DND-41 (cell line): Measurements from ENCODE around the gene TSEN2.

Experiments used
- EZH2 ChIP-seq: IDR thresholded peaks from 3 replicates; pipeline ENCODE4 v1.6.1; 2012; ENCODE audit warnings: borderline replicate concordance, low read depth, mild to moderate bottlenecking, moderate library complexity, low read length, inconsistent platforms; ENCODE audit not compliant: severe bottlenecking
- TF ChIP-seq, protein P1 (sequence below): IDR thresholded peaks from 2 replicates; pipeline ENCODE4 v1.5.1; 2012; ENCODE audit warnings: borderline replicate concordance, low read length, moderate library complexity, mild to moderate bottlenecking; ENCODE audit not compliant: poor library complexity, severe bottlenecking; ENCODE audit errors: extremely low read depth

DNA sequence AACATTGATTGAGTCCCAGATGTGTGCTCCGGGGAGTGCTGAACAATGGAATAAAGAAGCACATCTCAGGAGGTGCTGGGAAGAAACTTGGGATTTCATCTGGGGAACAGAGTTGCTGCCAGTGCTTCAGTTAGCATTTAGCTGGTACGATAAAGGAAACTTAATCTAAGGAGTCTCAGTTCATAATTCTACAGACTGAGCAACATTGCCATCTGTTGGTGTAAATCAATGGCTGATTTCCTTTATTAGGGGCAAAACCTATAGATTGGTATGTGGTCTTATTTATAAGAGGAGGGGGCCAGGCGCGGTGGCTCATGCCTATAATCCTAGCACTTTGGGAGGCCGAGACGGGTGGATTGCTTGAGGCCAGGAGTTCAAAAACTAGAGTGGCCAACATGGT is 52.1 kb downstream of the TSEN2 start:
- TF ChIP-seq, protein P1, sequence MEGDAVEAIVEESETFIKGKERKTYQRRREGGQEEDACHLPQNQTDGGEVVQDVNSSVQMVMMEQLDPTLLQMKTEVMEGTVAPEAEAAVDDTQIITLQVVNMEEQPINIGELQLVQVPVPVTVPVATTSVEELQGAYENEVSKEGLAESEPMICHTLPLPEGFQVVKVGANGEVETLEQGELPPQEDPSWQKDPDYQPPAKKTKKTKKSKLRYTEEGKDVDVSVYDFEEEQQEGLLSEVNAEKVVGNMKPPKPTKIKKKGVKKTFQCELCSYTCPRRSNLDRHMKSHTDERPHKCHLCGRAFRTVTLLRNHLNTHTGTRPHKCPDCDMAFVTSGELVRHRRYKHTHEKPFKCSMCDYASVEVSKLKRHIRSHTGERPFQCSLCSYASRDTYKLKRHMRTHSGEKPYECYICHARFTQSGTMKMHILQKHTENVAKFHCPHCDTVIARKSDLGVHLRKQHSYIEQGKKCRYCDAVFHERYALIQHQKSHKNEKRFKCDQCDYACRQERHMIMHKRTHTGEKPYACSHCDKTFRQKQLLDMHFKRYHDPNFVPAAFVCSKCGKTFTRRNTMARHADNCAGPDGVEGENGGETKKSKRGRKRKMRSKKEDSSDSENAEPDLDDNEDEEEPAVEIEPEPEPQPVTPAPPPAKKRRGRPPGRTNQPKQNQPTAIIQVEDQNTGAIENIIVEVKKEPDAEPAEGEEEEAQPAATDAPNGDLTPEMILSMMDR: peak; percentile 41
- TF ChIP-seq EZH2: no peak
